Measurements from ENCODE around the gene GPR15. TPM values are rescaled to one million over a fixed set of nuclear protein-coding genes. Genes with fewer than 3 reads are reported as not detected.

GPR15 gene
- total RNA-seq, 4 donors from 2014 or later = not detected

DNA sequence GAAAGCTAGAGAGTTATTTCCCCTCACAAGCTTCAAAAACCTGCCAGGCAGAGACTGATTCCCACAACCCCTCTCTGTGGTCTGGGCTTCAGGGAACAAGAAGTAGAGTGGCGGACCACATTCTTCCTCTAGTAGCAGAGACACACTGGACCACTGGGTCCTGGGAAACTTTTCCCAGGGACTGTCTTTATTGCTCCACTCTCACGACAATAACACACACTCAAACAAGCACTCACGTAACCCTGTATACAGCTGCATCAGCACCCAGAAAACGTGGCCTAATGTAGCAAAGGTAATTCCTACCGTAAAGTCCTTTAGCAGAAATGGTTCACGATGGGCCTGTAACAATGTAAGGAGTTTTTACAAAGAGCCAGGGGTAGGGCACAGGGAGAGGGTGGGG is 34.1 kb downstream of the GPR15 start:
- Histone ChIP-seq H3K9me3 (no peaks in the 10 kb centered on the region), H3K4me1 (no peaks in the 10 kb centered on the region), H3K27me3 (no peaks in the 10 kb centered on the region), H3K27ac (no peak overlapping the region), H3K36me3 (no peaks in the 10 kb centered on the region), H3K4me3 (no peak overlapping the region)
- no peak for DNase-seq
- intact Hi-C loops (cut with DNase I; ENCODE audit: low total_unique reads) = no loop called here
- TF ChIP-seq, protein P1, sequence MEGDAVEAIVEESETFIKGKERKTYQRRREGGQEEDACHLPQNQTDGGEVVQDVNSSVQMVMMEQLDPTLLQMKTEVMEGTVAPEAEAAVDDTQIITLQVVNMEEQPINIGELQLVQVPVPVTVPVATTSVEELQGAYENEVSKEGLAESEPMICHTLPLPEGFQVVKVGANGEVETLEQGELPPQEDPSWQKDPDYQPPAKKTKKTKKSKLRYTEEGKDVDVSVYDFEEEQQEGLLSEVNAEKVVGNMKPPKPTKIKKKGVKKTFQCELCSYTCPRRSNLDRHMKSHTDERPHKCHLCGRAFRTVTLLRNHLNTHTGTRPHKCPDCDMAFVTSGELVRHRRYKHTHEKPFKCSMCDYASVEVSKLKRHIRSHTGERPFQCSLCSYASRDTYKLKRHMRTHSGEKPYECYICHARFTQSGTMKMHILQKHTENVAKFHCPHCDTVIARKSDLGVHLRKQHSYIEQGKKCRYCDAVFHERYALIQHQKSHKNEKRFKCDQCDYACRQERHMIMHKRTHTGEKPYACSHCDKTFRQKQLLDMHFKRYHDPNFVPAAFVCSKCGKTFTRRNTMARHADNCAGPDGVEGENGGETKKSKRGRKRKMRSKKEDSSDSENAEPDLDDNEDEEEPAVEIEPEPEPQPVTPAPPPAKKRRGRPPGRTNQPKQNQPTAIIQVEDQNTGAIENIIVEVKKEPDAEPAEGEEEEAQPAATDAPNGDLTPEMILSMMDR (IDR thresholded peaks at IDR 0.05) = no peak
- no peak for TF ChIP-seq POLR2A (IDR thresholded peaks at IDR 0.05)

- Histone ChIP-seq H3K4me1 (no peaks in the 10 kb centered on the region), H3K4me3 (no peak overlapping the region), H3K36me3 (no peaks in the 10 kb centered on the region), H3K27ac (no peak overlapping the region), H3K9me3 (no peaks in the 10 kb centered on the region), H3K27me3 (no peaks in the 10 kb centered on the region)
- DNase-seq = no peak
- no peak for TF ChIP-seq POLR2A (IDR thresholded peaks at IDR 0.05)
- TF ChIP-seq, protein P1 (IDR thresholded peaks at IDR 0.05) = no peak
- intact Hi-C loops (cut with DNase I; ENCODE audit: low total_unique reads) = no loop called here
These were observed 36.0 kb downstream of the GPR15 start for GRCh38 chr3:98567666-98568270.

DNA sequence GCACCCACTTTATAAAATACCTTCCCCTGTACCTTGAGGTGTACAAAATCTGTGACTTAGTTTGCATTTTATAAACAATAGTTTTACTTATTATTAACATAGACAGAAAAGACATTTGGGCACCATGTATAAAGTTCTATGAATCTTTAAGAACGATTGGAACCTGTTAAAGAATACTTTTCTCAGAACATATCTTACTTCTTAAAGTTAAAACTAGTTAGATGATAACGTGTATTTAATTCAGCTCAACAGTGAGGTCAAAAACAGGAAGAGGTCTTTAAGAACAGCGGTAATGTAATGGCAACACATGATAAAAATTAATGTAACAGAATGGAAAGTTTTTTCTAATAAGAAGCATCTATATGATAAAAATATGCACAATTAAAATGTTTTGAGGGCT is 36.6 kb downstream of the GPR15 start:
- no peak overlapping the region for H3K27ac ChIP-seq
- no peaks in the 10 kb centered on the region for H3K9me3 ChIP-seq
- TF ChIP-seq, protein P1 (IDR thresholded peaks at IDR 0.05) = no peak
- TF ChIP-seq POLR2A (IDR thresholded peaks at IDR 0.05) = no peak
- H3K27me3 ChIP-seq = no peaks in the 10 kb centered on the region
- H3K4me1 ChIP-seq = no peaks in the 10 kb centered on the region
- intact Hi-C loops (cut with DNase I; ENCODE audit: low total_unique reads) = no loop called here
- H3K36me3 ChIP-seq = no peaks in the 10 kb centered on the region
- no peak overlapping the region for H3K4me3 ChIP-seq
- no peak for DNase-seq

DNA sequence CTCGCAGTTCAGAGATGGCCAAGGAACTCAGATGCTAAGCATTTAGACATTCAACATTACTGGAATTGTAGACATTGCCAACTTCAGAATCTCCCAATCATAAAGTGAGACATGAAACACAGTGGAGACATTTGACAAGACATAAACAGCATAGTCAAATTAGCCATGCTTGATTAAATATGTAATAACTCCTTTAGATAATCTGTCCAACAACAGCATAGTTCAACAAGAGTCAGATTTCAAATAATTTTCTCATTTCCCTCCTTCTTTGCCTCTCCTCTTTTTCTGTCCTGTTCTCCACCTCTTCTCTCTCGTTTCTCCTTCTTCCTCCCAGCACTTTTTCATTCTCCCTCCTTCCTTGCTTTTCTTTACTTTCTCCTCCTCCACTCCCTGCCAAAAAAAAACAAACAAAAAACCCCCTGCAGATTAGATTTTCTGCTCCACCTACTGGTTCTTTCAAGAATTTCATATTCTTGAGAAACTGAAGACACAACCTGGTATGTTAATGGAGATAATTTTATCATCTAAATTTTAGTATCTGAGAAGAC is 41.5 kb downstream of the GPR15 start:
- Histone ChIP-seq H3K9me3 (no peaks in the 10 kb centered on the region), H3K4me1 (no peaks in the 10 kb centered on the region), H3K27me3 (no peaks in the 10 kb centered on the region), H3K27ac (no peak overlapping the region), H3K36me3 (no peaks in the 10 kb centered on the region), H3K4me3 (no peak overlapping the region)
- intact Hi-C loops (cut with DNase I; ENCODE audit: low total_unique reads) = no loop called here
- no peak for DNase-seq
- no peak for TF ChIP-seq POLR2A (IDR thresholded peaks at IDR 0.05)

GRCh38 chr3:98574132-98574531 is 42.4 kb downstream of the GPR15 start:
- no peaks in the 10 kb centered on the region for H3K27me3 ChIP-seq
- H3K4me3 ChIP-seq = no peak overlapping the region
- no peak for DNase-seq
- H3K4me1 ChIP-seq = no peaks in the 10 kb centered on the region
- no peak for TF ChIP-seq POLR2A (IDR thresholded peaks at IDR 0.05)
- TF ChIP-seq, protein P1 (IDR thresholded peaks at IDR 0.05) = no peak
- intact Hi-C loops (cut with DNase I; ENCODE audit: low total_unique reads) = no loop called here
- no peaks in the 10 kb centered on the region for H3K36me3 ChIP-seq
- H3K9me3 ChIP-seq = no peaks in the 10 kb centered on the region
- no peak overlapping the region for H3K27ac ChIP-seq
